Fibroblast of lung (primary cell): Measurements from ENCODE around the gene SAA1.

Source experiments
- EZH2 ChIP-seq: IDR thresholded peaks from 2 replicates; pipeline ENCODE4 v1.5.1; 2012; ENCODE audit warnings: low read length, control low read depth, mild to moderate bottlenecking; ENCODE audit errors: missing control alignments
- TF ChIP-seq, protein P1 (sequence below), 2 donors: IDR thresholded peaks in 1 of 2; conservative IDR thresholded peaks in 1 of 2; 1 replicate in 1 of 2; 2 replicates in 1 of 2; pipeline ENCODE4 v1.5.1; 2011 to 2012; ENCODE audit warnings: low read length in 2 of 2, control low read depth in 1 of 2, inconsistent platforms in 1 of 2, low read depth in 1 of 2, mild to moderate bottlenecking in 1 of 2

DNA sequence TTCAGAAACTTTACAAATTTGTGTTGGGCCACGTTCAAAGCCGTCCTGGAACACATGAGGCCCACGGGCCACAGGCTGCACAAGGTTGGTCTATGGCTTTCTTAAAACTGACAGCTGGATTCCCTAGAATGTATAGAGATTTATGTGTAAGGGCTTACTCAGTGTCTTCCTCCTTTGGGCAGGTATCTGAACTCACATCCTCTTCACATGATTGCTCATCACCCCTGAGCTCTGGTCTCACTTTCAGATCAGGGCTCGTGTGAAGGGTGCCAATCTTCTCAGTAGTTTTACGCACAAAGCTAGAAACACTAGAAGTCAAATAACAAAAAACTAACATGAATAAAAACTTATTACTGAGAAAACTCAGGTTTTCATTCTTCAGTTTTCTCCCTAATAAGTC lies 28.8 kb downstream of the SAA1 start:
- TF ChIP-seq, protein P1, sequence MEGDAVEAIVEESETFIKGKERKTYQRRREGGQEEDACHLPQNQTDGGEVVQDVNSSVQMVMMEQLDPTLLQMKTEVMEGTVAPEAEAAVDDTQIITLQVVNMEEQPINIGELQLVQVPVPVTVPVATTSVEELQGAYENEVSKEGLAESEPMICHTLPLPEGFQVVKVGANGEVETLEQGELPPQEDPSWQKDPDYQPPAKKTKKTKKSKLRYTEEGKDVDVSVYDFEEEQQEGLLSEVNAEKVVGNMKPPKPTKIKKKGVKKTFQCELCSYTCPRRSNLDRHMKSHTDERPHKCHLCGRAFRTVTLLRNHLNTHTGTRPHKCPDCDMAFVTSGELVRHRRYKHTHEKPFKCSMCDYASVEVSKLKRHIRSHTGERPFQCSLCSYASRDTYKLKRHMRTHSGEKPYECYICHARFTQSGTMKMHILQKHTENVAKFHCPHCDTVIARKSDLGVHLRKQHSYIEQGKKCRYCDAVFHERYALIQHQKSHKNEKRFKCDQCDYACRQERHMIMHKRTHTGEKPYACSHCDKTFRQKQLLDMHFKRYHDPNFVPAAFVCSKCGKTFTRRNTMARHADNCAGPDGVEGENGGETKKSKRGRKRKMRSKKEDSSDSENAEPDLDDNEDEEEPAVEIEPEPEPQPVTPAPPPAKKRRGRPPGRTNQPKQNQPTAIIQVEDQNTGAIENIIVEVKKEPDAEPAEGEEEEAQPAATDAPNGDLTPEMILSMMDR (conservative IDR thresholded peaks at IDR 0.05 in 1 of 2, IDR thresholded peaks at IDR 0.05 in 1 of 2; ENCODE audit: low read depth in 1 of 2, low read length in 2 of 2) = no peak
- TF ChIP-seq EZH2 = no peak
